Measurements from ENCODE around the gene NSUN7.

DNA sequence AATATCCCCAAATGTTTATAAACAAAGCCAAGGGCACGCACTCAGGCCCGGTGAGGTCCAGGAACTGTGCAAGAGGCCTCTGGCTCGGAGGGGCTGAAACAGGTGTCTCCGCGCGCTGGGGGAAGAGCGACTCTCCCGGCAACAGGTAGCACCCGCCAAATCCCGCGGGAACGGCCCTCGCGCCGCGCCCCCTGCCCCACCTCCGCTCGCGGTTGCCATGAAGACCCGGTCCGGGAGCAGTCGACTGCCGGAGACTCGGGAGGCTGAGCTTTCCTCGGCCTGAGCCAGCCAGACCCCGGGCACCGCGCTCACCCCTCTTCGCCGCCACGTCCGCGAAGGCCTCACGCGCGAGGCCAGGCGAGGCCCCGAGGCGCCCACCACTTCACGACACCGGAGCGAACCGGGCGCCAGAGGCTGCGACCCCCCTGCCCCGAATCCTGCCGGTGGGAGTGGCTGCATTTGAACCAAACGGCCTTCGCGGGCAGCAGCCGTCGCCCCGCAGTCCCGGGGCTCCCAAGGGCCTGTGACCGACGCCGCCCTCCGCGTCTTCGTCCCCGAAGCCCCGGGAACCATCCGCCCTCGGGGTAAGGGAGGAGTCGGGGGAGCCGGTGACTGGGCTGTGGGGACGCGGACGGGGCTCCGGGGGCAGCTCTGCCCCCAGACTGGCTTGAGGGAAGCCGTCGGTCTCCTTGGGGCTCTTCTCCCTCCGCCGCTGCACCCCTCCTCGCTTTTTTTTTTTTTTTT lies at the start of gene NSUN7:
- TF ChIP-seq ZNF205 (CRISPR knock-in tag; IDR thresholded peaks at IDR 0.05) (no peak), ZFYVE20 (CRISPR knock-in tag; IDR thresholded peaks at IDR 0.05; ENCODE audit: borderline replicate concordance, low read depth) (no peak), MAFK (conservative IDR thresholded peaks at IDR 0.05 in 1 of 2, IDR thresholded peaks at IDR 0.05 in 1 of 2; ENCODE audit: low read length in 2 of 2) (no peak), RFX5 (IDR thresholded peaks at IDR 0.05; ENCODE audit: low read depth, low read length) (no peak), ZKSCAN5 (CRISPR knock-in tag; IDR thresholded peaks at IDR 0.05) (no peak), FOSL1 (CRISPR knock-in tag; IDR thresholded peaks at IDR 0.05; ENCODE audit: borderline replicate concordance) (no peak), CEBPB (IDR thresholded peaks at IDR 0.05; ENCODE audit: borderline replicate concordance, low read depth, low read length) (no peak), ZBTB3 (CRISPR knock-in tag; IDR thresholded peaks at IDR 0.05; ENCODE audit: borderline replicate concordance, low read depth) (no peak), JARID2 (CRISPR knock-in tag; IDR thresholded peaks at IDR 0.05; ENCODE audit: insufficient replicate concordance) (no peak), ZFP1 (CRISPR knock-in tag; IDR thresholded peaks at IDR 0.05) (no peak), POLR2AphosphoS5 (IDR thresholded peaks at IDR 0.05; ENCODE audit: low read depth, low read length) (no peak), KLF6 (CRISPR knock-in tag; IDR thresholded peaks at IDR 0.05) (no peak)
- TF ChIP-seq, protein P1, sequence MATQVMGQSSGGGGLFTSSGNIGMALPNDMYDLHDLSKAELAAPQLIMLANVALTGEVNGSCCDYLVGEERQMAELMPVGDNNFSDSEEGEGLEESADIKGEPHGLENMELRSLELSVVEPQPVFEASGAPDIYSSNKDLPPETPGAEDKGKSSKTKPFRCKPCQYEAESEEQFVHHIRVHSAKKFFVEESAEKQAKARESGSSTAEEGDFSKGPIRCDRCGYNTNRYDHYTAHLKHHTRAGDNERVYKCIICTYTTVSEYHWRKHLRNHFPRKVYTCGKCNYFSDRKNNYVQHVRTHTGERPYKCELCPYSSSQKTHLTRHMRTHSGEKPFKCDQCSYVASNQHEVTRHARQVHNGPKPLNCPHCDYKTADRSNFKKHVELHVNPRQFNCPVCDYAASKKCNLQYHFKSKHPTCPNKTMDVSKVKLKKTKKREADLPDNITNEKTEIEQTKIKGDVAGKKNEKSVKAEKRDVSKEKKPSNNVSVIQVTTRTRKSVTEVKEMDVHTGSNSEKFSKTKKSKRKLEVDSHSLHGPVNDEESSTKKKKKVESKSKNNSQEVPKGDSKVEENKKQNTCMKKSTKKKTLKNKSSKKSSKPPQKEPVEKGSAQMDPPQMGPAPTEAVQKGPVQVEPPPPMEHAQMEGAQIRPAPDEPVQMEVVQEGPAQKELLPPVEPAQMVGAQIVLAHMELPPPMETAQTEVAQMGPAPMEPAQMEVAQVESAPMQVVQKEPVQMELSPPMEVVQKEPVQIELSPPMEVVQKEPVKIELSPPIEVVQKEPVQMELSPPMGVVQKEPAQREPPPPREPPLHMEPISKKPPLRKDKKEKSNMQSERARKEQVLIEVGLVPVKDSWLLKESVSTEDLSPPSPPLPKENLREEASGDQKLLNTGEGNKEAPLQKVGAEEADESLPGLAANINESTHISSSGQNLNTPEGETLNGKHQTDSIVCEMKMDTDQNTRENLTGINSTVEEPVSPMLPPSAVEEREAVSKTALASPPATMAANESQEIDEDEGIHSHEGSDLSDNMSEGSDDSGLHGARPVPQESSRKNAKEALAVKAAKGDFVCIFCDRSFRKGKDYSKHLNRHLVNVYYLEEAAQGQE (IDR thresholded peaks at IDR 0.05; ENCODE audit: borderline replicate concordance in 1 of 2, low read depth in 1 of 2, low read length in 2 of 2), result no peak
- TF ChIP-seq, protein P2, sequence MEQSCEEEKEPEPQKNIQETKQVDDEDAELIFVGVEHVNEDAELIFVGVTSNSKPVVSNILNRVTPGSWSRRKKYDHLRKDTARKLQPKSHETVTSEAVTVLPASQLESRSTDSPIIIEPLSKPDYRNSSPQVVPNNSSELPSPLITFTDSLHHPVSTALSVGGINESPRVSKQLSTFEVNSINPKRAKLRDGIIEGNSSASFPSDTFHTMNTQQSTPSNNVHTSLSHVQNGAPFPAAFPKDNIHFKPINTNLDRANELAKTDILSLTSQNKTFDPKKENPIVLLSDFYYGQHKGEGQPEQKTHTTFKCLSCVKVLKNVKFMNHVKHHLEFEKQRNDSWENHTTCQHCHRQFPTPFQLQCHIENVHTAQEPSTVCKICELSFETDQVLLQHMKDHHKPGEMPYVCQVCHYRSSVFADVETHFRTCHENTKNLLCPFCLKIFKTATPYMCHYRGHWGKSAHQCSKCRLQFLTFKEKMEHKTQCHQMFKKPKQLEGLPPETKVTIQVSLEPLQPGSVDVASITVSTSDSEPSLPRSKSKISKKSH (CRISPR knock-in tag; IDR thresholded peaks at IDR 0.05; ENCODE audit: borderline replicate concordance), result no peak

All from HepG2 (cell line).